ENCODE data around the gene BEGAIN. TPM values are rescaled to one million over a fixed set of nuclear protein-coding genes. Genes with fewer than 3 reads are reported as not detected.

Gene BEGAIN
- total RNA-seq, 1 donor from 2014 or later: 1.6 TPM

GRCh38 chr14:100608586-100609330, 21.5 kb upstream of the BEGAIN start:
- Mint-ChIP-seq H3K36me3 (ENCODE audit: low read depth, unreplicated experiment) (no peaks in the 10 kb centered on the region), H3K9me3 (ENCODE audit: unreplicated experiment) (no peaks in the 10 kb centered on the region), H3K4me3 (ENCODE audit: unreplicated experiment) (no peak overlapping the region), H3K27ac (ENCODE audit: unreplicated experiment) (no peak overlapping the region), H3K27me3 (ENCODE audit: unreplicated experiment) (peaks cover 4% of the 10 kb centered on the region), H3K4me1 (ENCODE audit: unreplicated experiment) (peaks cover 2% of the 10 kb centered on the region)
- TF ChIP-seq CTCF (IDR thresholded peaks at IDR 0.05; ENCODE audit: unreplicated experiment): no peak
- DNase-seq (ENCODE audit: low spot score): no peak

- H3K27ac Mint-ChIP-seq (ENCODE audit: unreplicated experiment): no peak overlapping the region
- H3K27me3 Mint-ChIP-seq (ENCODE audit: unreplicated experiment): peaks cover 4% of the 10 kb centered on the region
- no peaks in the 10 kb centered on the region for H3K9me3 Mint-ChIP-seq (ENCODE audit: unreplicated experiment)
- DNase-seq (ENCODE audit: low spot score): no peak
- TF ChIP-seq CTCF (IDR thresholded peaks at IDR 0.05; ENCODE audit: unreplicated experiment): no peak
- H3K36me3 Mint-ChIP-seq (ENCODE audit: low read depth, unreplicated experiment): no peaks in the 10 kb centered on the region
- peaks cover 2% of the 10 kb centered on the region for H3K4me1 Mint-ChIP-seq (ENCODE audit: unreplicated experiment)
- no peak overlapping the region for H3K4me3 Mint-ChIP-seq (ENCODE audit: unreplicated experiment)
These were observed 20.8 kb upstream of the BEGAIN start for GRCh38 chr14:100608064-100608463.

GRCh38 chr14:100607611-100607956, 20.4 kb upstream of the BEGAIN start:
- H3K4me3 Mint-ChIP-seq (ENCODE audit: unreplicated experiment): no peak overlapping the region
- no peak overlapping the region for H3K27ac Mint-ChIP-seq (ENCODE audit: unreplicated experiment)
- H3K9me3 Mint-ChIP-seq (ENCODE audit: unreplicated experiment): no peaks in the 10 kb centered on the region
- H3K4me1 Mint-ChIP-seq (ENCODE audit: unreplicated experiment): peaks cover 4% of the 10 kb centered on the region
- TF ChIP-seq CTCF (IDR thresholded peaks at IDR 0.05; ENCODE audit: unreplicated experiment): no peak
- peaks cover 4% of the 10 kb centered on the region for H3K27me3 Mint-ChIP-seq (ENCODE audit: unreplicated experiment)
- DNase-seq (ENCODE audit: low spot score): no peak
- H3K36me3 Mint-ChIP-seq (ENCODE audit: low read depth, unreplicated experiment): no peaks in the 10 kb centered on the region

- DNase-seq (ENCODE audit: low spot score): no peak
- H3K36me3 Mint-ChIP-seq (ENCODE audit: low read depth, unreplicated experiment): no peaks in the 10 kb centered on the region
- H3K9me3 Mint-ChIP-seq (ENCODE audit: unreplicated experiment): no peaks in the 10 kb centered on the region
- H3K27ac Mint-ChIP-seq (ENCODE audit: unreplicated experiment): no peak overlapping the region
- H3K4me1 Mint-ChIP-seq (ENCODE audit: unreplicated experiment): peaks cover 6% of the 10 kb centered on the region
- H3K27me3 Mint-ChIP-seq (ENCODE audit: unreplicated experiment): peaks cover 4% of the 10 kb centered on the region
- no peak overlapping the region for H3K4me3 Mint-ChIP-seq (ENCODE audit: unreplicated experiment)
- no peak for TF ChIP-seq CTCF (IDR thresholded peaks at IDR 0.05; ENCODE audit: unreplicated experiment)
These were observed 19.7 kb upstream of the BEGAIN start for GRCh38 chr14:100606687-100607610.
